GM12878 (cell line): ENCODE results near the gene MAMLD1. TPM values are rescaled to one million over a fixed set of nuclear protein-coding genes. Genes with fewer than 3 reads are reported as not detected.

ENCODE experiments used
- ATAC-seq: fragments of 200-7000 bp; cut with Tn5 transposase; 3 replicates; pipeline ENCODE4 v1.9.1; 2020; ENCODE audit warnings: mild to moderate bottlenecking, moderate library complexity
- BruUV-seq: library from RNA; stranded (reverse); fragments of 400-500 nt; replicated peaks from 2 replicates; lab custom pipeline; 2021; lab: Mats Ljungman, UMichigan
- CTCF ChIA-PET: fragments of 300-600 bp; sonication (Branson Sonifier 250); formaldehyde crosslinking; extraction: SDS; loops from one replicate; lab custom pipeline; 2021; ENCODE audit warnings: inconsistent platforms; lab: Yijun Ruan, JAX
- POLR2A ChIA-PET: fragments of 350-600 bp; formaldehyde crosslinking; extraction: SDS; loops from one replicate; lab custom pipeline; 2021; ENCODE audit warnings: inconsistent platforms; lab: Charles Lee
- RAD21 ChIA-PET: fragments of 300-600 bp; sonication (Branson Sonifier 250); formaldehyde crosslinking; loops from one replicate; lab custom pipeline; 2023; ENCODE audit warnings: antibody characterized with exemption; ENCODE audit not compliant: unreplicated experiment; lab: Charles Lee
- SMC1A ChIA-PET: fragments of 300-600 bp; sonication (Branson Sonifier 250); formaldehyde crosslinking; loops from one replicate; lab custom pipeline; 2023; ENCODE audit not compliant: unreplicated experiment, uncharacterized antibody; lab: Charles Lee
- DNase-seq: peaks from one replicate; pipeline ENCODE4 v3.0.0-alpha.2; 2011; ENCODE audit warnings: low read depth, low spot score
- FAIRE-seq: peaks from 3 replicates; lab custom pipeline; 2011; peaks lifted over from hg19 to GRCh38; lab: Jason Lieb, UNC
- H2AFZ ChIP-seq: 2 replicates; pipeline ENCODE4 v1.6.0; 2011; ENCODE audit warnings: low read depth, low read length, control low read depth; ENCODE audit not compliant: control insufficient read depth
- H3K27ac ChIP-seq: 2 replicates; pipeline ENCODE4 v1.5.1; 2011; ENCODE audit warnings: control low read depth; ENCODE audit not compliant: control insufficient read depth, insufficient read depth
- H3K27me3 ChIP-seq, 2 experiments: replicated peaks in 1 of 2; 2 replicates each; pipeline versions ENCODE4 v1.6.0 to v1.6.1; 2011; ENCODE audit warnings: low read length in 1 of 2; ENCODE audit not compliant: control insufficient read depth in 2 of 2, insufficient read depth in 2 of 2
- H3K36me3 ChIP-seq, 2 experiments: 2 replicates each; pipeline ENCODE4 v1.5.1; 2011; ENCODE audit warnings: low read length in 1 of 2; ENCODE audit not compliant: control insufficient read depth in 2 of 2, insufficient read depth in 2 of 2
- H3K4me1 ChIP-seq: 2 replicates; pipeline ENCODE4 v1.6.1; 2011; ENCODE audit warnings: mild to moderate bottlenecking, low read length, moderate library complexity, mixed read lengths; ENCODE audit not compliant: control insufficient read depth, insufficient read depth
- H3K4me2 ChIP-seq: 2 replicates; pipeline ENCODE4 v1.6.0; 2011; ENCODE audit warnings: control low read depth; ENCODE audit not compliant: control insufficient read depth, insufficient read depth
- H3K4me3 ChIP-seq: fragments of 200-600 bp; sonication (generic); 2 replicates; pipeline ENCODE4 v1.5.1; 2016
- H3K79me2 ChIP-seq: 2 replicates; pipeline ENCODE4 v1.6.0; 2011; ENCODE audit warnings: low read length; ENCODE audit not compliant: control insufficient read depth, insufficient read depth
- H3K9ac ChIP-seq: 2 replicates; pipeline ENCODE4 v1.8.0; 2011; ENCODE audit warnings: low read length, control low read depth, mixed read lengths; ENCODE audit not compliant: control insufficient read depth, insufficient read depth
- H3K9me3 ChIP-seq: replicated peaks from 3 replicates; pipeline ENCODE4 v1.5.1; 2011; ENCODE audit warnings: mild to moderate bottlenecking, low read length; ENCODE audit not compliant: control insufficient read depth, insufficient read depth
- H4K20me1 ChIP-seq: 2 replicates; pipeline ENCODE4 v1.6.0; 2011; ENCODE audit not compliant: control insufficient read depth, insufficient read depth
- BACH1 ChIP-seq: fragments of 450-650 bp; IDR thresholded peaks from 2 replicates; pipeline ENCODE4 v1.6.1; 2017; ENCODE audit warnings: mild to moderate bottlenecking, borderline replicate concordance
- CUX1 ChIP-seq: IDR thresholded peaks from 2 replicates; pipeline ENCODE4 v1.6.1; 2012; ENCODE audit warnings: improper control_type of control experiment, low read depth, low read length; ENCODE audit not compliant: insufficient replicate concordance
- E4F1 ChIP-seq: fragments of 450-650 bp; IDR thresholded peaks from 2 replicates; pipeline ENCODE4 v1.6.1; 2018; ENCODE audit warnings: borderline replicate concordance, mild to moderate bottlenecking; ENCODE audit not compliant: partially characterized antibody
- EED ChIP-seq: sonication (generic); IDR thresholded peaks from 2 replicates; pipeline ENCODE4 v1.6.1; 2016; ENCODE audit warnings: antibody characterized with exemption, low read depth
- EGR1 ChIP-seq, 2 experiments: IDR thresholded peaks; 1 replicate in 1 of 2; 2 replicates in 1 of 2; pipeline ENCODE4 v1.6.1; 2011 to 2012; ENCODE audit warnings: low read depth in 2 of 2, low read length in 2 of 2, borderline replicate concordance in 1 of 2, mild to moderate bottlenecking in 1 of 2, moderate library complexity in 1 of 2
- FOXK2 ChIP-seq: fragments of 450-650 bp; IDR thresholded peaks from 2 replicates; pipeline ENCODE4 v1.6.1; 2017; ENCODE audit warnings: mild to moderate bottlenecking, moderate library complexity
- IKZF2 ChIP-seq, 2 experiments: fragments of 450-650 bp; IDR thresholded peaks; 2 replicates each; pipeline ENCODE4 v1.6.1; 2017; ENCODE audit warnings: mild to moderate bottlenecking in 2 of 2, moderate library complexity in 2 of 2
- NBN ChIP-seq: fragments of 450-650 bp; IDR thresholded peaks from 2 replicates; pipeline ENCODE4 v1.6.1; 2016
- PKNOX1 ChIP-seq: fragments of 450-650 bp; IDR thresholded peaks from 2 replicates; pipeline ENCODE4 v1.6.1; 2016; ENCODE audit warnings: mild to moderate bottlenecking
- POLR2AphosphoS5 ChIP-seq: IDR thresholded peaks from 2 replicates; pipeline ENCODE4 v1.6.1; 2011; ENCODE audit warnings: mild to moderate bottlenecking, low read length, inconsistent platforms
- RB1 ChIP-seq: fragments of 450-650 bp; formaldehyde crosslinking; IDR thresholded peaks from 2 replicates; pipeline ENCODE4 v1.6.1; 2017; ENCODE audit warnings: mild to moderate bottlenecking, borderline replicate concordance
- RUNX3 ChIP-seq: IDR thresholded peaks from 2 replicates; pipeline ENCODE4 v1.6.1; 2012; ENCODE audit warnings: low read length, inconsistent platforms
- SIN3A ChIP-seq: IDR thresholded peaks from 2 replicates; pipeline ENCODE4 v1.6.1; 2012; ENCODE audit warnings: low read depth, low read length, improper control_type of control experiment
- SPI1 ChIP-seq: IDR thresholded peaks from 2 replicates; pipeline ENCODE4 v1.6.1; 2011; ENCODE audit warnings: low read depth, mild to moderate bottlenecking, low read length, moderate library complexity, borderline replicate concordance; ENCODE audit not compliant: insufficient read depth
- SUPT20H ChIP-seq: IDR thresholded peaks from 2 replicates; pipeline ENCODE4 v1.6.1; 2011; ENCODE audit warnings: low read depth, mild to moderate bottlenecking, low read length, moderate library complexity, borderline replicate concordance; ENCODE audit not compliant: control insufficient read depth
- WRNIP1 ChIP-seq: IDR thresholded peaks from 2 replicates; pipeline ENCODE4 v1.6.1; 2011; ENCODE audit warnings: low read depth, low read length, improper control_type of control experiment, borderline replicate concordance
- WGBS: methylation state at CpG from one replicate; pipeline ENCODE4 v1.1.6; 2016; ENCODE audit warnings: low lambda C conversion rate; ENCODE audit not compliant: insufficient replicate concordance, insufficient coverage; ENCODE audit errors: missing lambda C conversion rate; 5-methylcytosine and 5-hydroxymethylcytosine counted together
- in situ Hi-C: fragments of 300-500 bp; cut with MboI; formaldehyde crosslinking; loops from 9 replicates; pipeline ENCODE4 v1.14.3; 2018; ENCODE audit warnings: mixed read lengths
- intact Hi-C: fragments of 100-400 bp; cut with micrococcal nuclease; formaldehyde crosslinking; loops from one replicate; pipeline ENCODE4 v1.14.2; 2022; ENCODE audit not compliant: unreplicated experiment
- polyA plus RNA-seq, 11 experiments: library from polyadenylated mRNA; depleted of rRNA in 4 of 11; unstranded in 6 of 11; stranded (reverse) in 5 of 11; fragments of >200 nt; fragmentation: Nextera tagmentation in 4 of 11; fragmentation: Illumina TruSeq in 1 of 11; extraction: Ambion mirVana in 4 of 11; extraction: Trizol in 1 of 11; gene quantifications; 1 replicate in 1 of 11; 2 replicates in 10 of 11; pipeline versions ENCODE4 v1.2.1 to v1.2.3, GENCODE V29; 2011 to 2016; ENCODE audit warnings: inconsistent platforms in 2 of 11, missing spikeins in 2 of 11, low read depth in 1 of 11
- total RNA-seq, 4 experiments: library from RNA; depleted of rRNA in 3 of 4; stranded (reverse); fragments of >200 nt in 3 of 4; fragmentation: Illumina TruSeq in 1 of 4; extraction: Trizol in 1 of 4; gene quantifications; 2 replicates each; pipeline versions ENCODE4 v1.2.1 to v1.2.3, GENCODE V29; 2013 to 2021
- TF ChIP-seq, protein P1 (sequence below): IDR thresholded peaks from 2 replicates; pipeline ENCODE4 v1.6.1; 2012; ENCODE audit warnings: low read depth, low read length, improper control_type of control experiment

The MAMLD1 gene
- total and polyA plus RNA-seq, 10 of the 15 experiments (the other 5 are each of a cell fraction or from before 2014, with no cell fraction given) = 0.03 to 0.05 TPM; not detected in 8

- no peak overlapping the region for H3K27ac ChIP-seq
- no peak for ATAC-seq
- no peak overlapping the region for H3K4me3 ChIP-seq
- H3K79me2 ChIP-seq = no peaks in the 10 kb centered on the region
- CTCF ChIA-PET = no interaction called here
- H3K36me3 ChIP-seq = no peaks in the 10 kb centered on the region
- no peak overlapping the region for H3K9ac ChIP-seq
- no TSS peak for BruUV-seq
- no peaks in the 10 kb centered on the region; the same call in 1 of the 2 replicates for H4K20me1 ChIP-seq
- no peak for DNase-seq
- no peak for FAIRE-seq
- no peaks in the 10 kb centered on the region for H3K9me3 ChIP-seq
- POLR2A ChIA-PET = no interaction called here
- SMC1A ChIA-PET = interaction anchor here (1.5 kb wide), 1 partner anchor 18 kb away, joined by 3 read pairs; no protein-coding TSS in a partner anchor
- H3K4me2 ChIP-seq = no peak overlapping the region
- H3K4me1 ChIP-seq = peaks cover 10% of the 10 kb centered on the region
- intact Hi-C loops (no loop called here), in situ Hi-C loops (loop anchor here (25.0 kb wide), 1 partner anchor 513 kb away; no protein-coding TSS in a partner anchor)
- RAD21 ChIA-PET = no interaction called here
- H2AFZ ChIP-seq = no peak overlapping the region
- peaks cover 4 to 6% of the 10 kb centered on the region in 2 experiments; a peak in 2 of 4 replicates for H3K27me3 ChIP-seq
- 32% methylated on average over 2 of the region's 2 CpGs for WGBS
- TF ChIP-seq PKNOX1 (no peak), WRNIP1 (no peak), SIN3A (no peak), SUPT20H (no peak), FOXK2 (no peak), POLR2AphosphoS5 (no peak), EGR1 (IDR thresholded peaks at IDR 0.05; ENCODE audit: borderline replicate concordance in 1 of 2, low read depth in 2 of 2, low read length in 2 of 2) (no peak), SPI1 (no peak), BACH1 (no peak), EED (no peak), E4F1 (no peak), CUX1 (no peak), RB1 (no peak), RUNX3 (no peak), IKZF2 (IDR thresholded peaks at IDR 0.05) (no peak), NBN (no peak)
- TF ChIP-seq, protein P1, sequence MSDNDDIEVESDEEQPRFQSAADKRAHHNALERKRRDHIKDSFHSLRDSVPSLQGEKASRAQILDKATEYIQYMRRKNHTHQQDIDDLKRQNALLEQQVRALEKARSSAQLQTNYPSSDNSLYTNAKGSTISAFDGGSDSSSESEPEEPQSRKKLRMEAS = no peak
These were observed 112.3 kb downstream of the MAMLD1 start for GRCh38 chrX:150475461-150475860.
